Coronary artery (tissue), 2 donors: ENCODE results near the gene ADAMTS12.

Experiments
- DNase-seq: peaks from one replicate; pipeline ENCODE4 v3.0.0-alpha.2; 2017; ENCODE audit warnings: low spot score
- H3K27ac ChIP-seq, 2 donors: fragments of 200-600 bp; sonication (generic); one replicate each; pipeline ENCODE4 v1.5.1; 2016 to 2019
- H3K4me3 ChIP-seq: fragments of 200-600 bp; sonication (generic); 2 replicates; pipeline ENCODE4 v1.5.1; 2016; ENCODE audit warnings: mild to moderate bottlenecking, moderate library complexity
- TF ChIP-seq, protein P1 (sequence below): fragments of 200-600 bp; sonication (generic); IDR thresholded peaks from one replicate; pipeline ENCODE4 v1.5.1; 2019; ENCODE audit warnings: antibody characterized with exemption

Gene ADAMTS12

DNA sequence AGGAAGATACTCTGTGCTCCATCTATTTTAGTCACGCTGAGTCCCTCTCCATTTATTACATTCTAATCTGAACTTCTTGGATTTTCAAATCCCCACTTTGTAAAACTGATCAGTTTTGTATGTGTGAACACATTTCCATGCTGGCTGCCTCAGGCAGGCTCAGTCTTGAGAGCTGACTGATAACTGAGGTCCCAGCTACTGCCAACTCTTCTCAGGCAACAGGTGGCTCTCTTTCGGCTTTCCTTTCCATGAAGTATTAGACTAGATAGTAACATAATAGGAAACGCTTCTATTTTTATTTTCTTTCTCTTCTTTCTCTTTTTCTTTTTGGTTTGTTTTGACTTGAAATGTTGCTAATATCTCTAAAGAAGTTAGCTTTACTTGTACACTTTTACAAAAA lies 312.6 kb downstream of the ADAMTS12 start:
- DNase-seq = no peak
- Histone ChIP-seq H3K4me3 (no peak overlapping the region), H3K27ac (no peak overlapping the region)
- TF ChIP-seq, protein P1, sequence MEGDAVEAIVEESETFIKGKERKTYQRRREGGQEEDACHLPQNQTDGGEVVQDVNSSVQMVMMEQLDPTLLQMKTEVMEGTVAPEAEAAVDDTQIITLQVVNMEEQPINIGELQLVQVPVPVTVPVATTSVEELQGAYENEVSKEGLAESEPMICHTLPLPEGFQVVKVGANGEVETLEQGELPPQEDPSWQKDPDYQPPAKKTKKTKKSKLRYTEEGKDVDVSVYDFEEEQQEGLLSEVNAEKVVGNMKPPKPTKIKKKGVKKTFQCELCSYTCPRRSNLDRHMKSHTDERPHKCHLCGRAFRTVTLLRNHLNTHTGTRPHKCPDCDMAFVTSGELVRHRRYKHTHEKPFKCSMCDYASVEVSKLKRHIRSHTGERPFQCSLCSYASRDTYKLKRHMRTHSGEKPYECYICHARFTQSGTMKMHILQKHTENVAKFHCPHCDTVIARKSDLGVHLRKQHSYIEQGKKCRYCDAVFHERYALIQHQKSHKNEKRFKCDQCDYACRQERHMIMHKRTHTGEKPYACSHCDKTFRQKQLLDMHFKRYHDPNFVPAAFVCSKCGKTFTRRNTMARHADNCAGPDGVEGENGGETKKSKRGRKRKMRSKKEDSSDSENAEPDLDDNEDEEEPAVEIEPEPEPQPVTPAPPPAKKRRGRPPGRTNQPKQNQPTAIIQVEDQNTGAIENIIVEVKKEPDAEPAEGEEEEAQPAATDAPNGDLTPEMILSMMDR = no peak

DNA sequence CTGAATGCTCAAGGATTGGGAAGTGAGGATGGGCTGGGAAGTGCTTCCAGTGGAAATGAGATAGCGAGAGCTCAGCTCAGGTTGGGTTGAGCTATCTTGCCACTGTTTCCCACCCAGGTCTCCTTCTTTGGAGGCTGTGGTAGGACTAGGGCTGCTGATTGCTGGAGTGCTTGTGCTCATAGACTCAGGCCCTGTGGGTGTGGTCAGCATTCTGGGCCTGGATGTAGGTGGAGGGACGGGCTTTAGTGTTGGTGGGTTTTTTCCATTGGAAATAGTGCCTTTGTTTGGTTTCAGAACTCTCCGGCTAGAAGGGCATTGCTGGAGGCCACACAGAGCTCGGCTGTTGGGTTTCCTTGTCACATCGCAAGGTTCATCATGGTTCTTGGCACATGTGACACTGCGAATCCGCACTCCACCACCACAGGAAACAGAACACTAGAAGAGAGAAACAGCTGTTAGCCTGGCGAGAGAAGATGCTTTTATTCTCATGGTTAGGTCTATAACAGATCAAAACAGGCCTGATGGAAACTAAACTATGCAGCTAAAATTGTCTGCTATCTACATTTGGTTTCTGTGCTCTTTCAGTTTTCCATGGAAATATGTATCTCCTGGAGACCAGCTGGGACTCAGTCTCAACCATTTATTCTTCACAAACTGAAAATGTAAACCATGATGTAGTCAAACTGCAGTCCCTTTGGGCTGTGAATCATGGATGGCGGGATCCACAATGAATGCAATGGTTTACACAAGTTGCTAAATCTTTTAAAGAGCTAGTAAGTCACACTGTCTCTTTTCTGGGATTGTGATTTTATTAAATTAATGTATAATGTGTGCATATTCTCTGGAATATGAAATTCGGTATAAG lies 314.8 kb downstream of the ADAMTS12 start:
- no peak for DNase-seq
- no peak overlapping the region for H3K27ac ChIP-seq
- TF ChIP-seq, protein P1 = no peak
- no peak overlapping the region for H3K4me3 ChIP-seq

DNA sequence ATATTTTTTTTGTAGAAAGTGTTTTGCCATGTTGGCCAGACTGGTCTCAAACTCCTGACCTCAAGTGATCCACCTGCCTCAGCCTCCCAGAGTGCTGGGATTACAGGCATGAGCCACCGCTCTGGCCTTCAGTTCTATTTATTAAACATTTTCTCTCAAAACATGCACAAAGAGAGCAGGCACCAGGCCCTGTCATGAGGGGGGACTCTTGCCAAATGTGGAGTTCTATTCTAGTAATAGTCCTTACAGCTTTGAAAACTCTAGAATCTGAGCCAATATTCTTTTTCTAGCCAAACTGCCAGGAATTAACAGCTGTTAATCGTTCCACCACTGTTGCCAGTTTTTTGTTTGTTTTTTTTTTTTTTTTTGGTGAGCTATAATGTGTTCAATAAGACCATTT lies 326.5 kb downstream of the ADAMTS12 start:
- no peak for DNase-seq
- TF ChIP-seq, protein P1 = no peak
- H3K4me3 ChIP-seq = no peak overlapping the region
- peak overlapping the region; percentile 24 to 37 for H3K27ac ChIP-seq

DNA sequence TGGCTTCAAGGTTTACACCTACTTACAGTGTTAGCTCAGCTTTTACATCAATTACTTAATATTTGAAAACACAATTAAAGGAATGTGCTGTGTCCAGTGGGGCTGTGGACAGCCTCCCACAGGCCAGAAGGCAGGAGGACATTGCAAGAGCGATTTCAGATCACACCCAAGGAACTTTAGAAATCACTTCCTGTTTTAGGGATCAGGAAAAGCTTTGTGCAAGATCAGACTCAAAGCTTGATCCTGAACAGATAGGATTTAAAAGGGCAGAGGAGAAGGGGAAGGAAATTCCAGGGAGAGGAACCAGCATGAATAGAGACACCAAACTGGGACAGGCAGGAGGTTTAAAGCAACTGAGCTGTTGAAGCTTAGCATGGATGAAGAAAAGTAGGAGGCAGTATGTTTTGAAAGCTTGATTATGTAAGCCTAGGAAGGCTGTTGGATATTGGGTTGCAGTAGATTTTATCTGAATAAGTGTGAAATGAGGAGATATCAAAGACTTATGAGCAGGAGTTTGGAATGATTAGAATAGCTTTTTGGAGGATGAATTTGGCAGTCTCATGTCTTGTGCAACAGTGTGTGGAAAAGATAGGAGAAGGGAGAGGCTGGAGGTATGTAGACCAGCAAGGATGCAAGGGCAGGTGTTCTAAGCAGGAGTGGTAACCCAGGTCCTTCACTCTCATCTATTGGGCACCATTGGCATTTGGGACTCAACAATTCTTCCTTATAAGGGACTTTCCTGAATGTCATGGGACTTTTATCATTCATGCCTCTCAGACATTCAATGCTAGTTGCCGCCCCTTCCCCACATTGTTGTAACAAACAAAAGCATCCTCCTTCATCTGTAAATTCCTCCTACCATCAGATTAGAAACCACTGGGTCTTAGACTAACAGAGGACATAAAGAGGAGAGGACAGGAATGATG lies 327.5 kb downstream of the ADAMTS12 start:
- Histone ChIP-seq H3K4me3 (no peak overlapping the region), H3K27ac (peak overlapping the region; percentile 0 to 24)
- no peak for DNase-seq
- TF ChIP-seq, protein P1 = no peak

DNA sequence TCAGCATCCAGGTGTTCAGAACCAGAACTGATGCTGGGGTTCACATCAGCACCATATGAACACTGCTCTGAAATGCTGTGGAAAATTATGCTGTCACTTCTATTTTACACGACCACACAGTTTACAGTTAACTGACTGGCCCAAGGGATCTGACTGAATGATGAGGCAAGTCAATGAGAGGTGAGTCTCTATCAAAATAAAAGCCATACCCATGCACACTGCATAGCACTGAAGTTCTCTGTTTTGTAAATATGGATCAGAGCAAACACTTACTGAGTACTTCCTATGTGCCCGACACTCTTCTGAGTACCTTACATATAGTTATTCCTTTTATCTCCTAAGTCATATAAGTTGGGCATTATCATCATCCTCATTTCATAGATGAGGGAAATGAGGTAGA lies 328.3 kb downstream of the ADAMTS12 start:
- TF ChIP-seq, protein P1 = no peak
- no peak overlapping the region for H3K4me3 ChIP-seq
- H3K27ac ChIP-seq = no peak overlapping the region
- DNase-seq = no peak

DNA sequence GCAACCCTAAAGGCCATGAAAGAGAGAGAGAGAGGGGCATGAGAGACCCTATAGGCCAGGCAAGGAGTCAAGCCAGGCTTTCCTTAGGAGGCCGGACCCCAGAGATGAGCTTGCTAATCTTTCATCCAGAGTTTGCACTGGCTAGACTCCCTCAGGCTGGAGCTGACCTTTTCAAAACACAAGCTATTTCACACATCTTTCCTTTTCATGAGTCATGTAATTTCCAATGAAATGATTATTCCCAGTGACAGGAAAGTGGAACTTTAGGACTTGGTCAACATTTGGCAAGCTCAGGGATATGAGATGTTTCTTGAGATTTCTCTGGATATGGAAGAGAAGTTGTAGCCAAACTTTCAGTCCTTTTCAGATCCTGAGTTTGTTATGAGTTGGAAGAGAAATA lies 333.3 kb downstream of the ADAMTS12 start:
- Histone ChIP-seq H3K27ac (no peak overlapping the region), H3K4me3 (no peak overlapping the region)
- TF ChIP-seq, protein P1 = no peak
- DNase-seq = no peak
